GM23338 (cell line): Measurements from ENCODE around the gene SRM. TPM values are rescaled to one million over a fixed set of nuclear protein-coding genes. Genes with fewer than 3 reads are reported as not detected.

Experiments used
- ATAC-seq: fragments of 200-7000 bp; cut with Tn5 transposase; 3 replicates; pipeline ENCODE4 v1.9.1; 2020
- DNase-seq: peaks from one replicate; pipeline ENCODE4 v3.0.0-alpha.2; 2015; ENCODE audit warnings: low spot score
- H2AFZ ChIP-seq: fragments of 200-600 bp; sonication (generic); 2 replicates; pipeline ENCODE4 v1.8.0; 2016; ENCODE audit warnings: antibody characterized with exemption, mild to moderate bottlenecking, moderate library complexity
- H3F3A ChIP-seq: fragments of 200-600 bp; sonication (generic); replicated peaks from 2 replicates; pipeline ENCODE4 v1.8.0; 2017; ENCODE audit warnings: antibody characterized with exemption, mixed run types, low read depth
- H3K27ac ChIP-seq: fragments of 200-600 bp; sonication (generic); 2 replicates; pipeline ENCODE4 v1.6.1; 2016; ENCODE audit warnings: low read depth
- H3K27me3 ChIP-seq: fragments of 200-600 bp; sonication (generic); 2 replicates; pipeline ENCODE4 v1.8.0; 2016; ENCODE audit warnings: mild to moderate bottlenecking, mixed run types, moderate library complexity; ENCODE audit not compliant: insufficient read depth
- H3K36me3 ChIP-seq: fragments of 200-600 bp; sonication (generic); 2 replicates; pipeline ENCODE4 v1.8.0; 2016; ENCODE audit warnings: mild to moderate bottlenecking; ENCODE audit not compliant: insufficient read depth
- H3K4me1 ChIP-seq: fragments of 200-600 bp; sonication (generic); 2 replicates; pipeline ENCODE4 v1.8.0; 2016; ENCODE audit warnings: mild to moderate bottlenecking, moderate library complexity; ENCODE audit not compliant: insufficient read depth
- H3K4me2 ChIP-seq: fragments of 200-600 bp; sonication (generic); 2 replicates; pipeline ENCODE4 v1.7.1; 2017; ENCODE audit warnings: mixed run types
- H3K4me3 ChIP-seq: fragments of 200-600 bp; sonication (generic); 2 replicates; pipeline ENCODE4 v1.6.1; 2016; ENCODE audit warnings: mixed run types
- H3K79me2 ChIP-seq: fragments of 200-600 bp; sonication (generic); replicated peaks from 2 replicates; pipeline ENCODE4 v1.8.0; 2017; ENCODE audit warnings: mild to moderate bottlenecking; ENCODE audit not compliant: insufficient read depth
- H3K9me2 ChIP-seq: fragments of 200-600 bp; sonication (generic); 2 replicates; pipeline ENCODE4 v1.8.0; 2017; ENCODE audit not compliant: insufficient read depth
- H4K20me1 ChIP-seq: fragments of 200-600 bp; sonication (generic); replicated peaks from 2 replicates; pipeline ENCODE4 v1.8.0; 2017; ENCODE audit warnings: mild to moderate bottlenecking; ENCODE audit not compliant: insufficient read depth
- H3K27ac Mint-ChIP-seq: 2 replicates; pipeline ENCODE4 v1.8.0; 2020; ENCODE audit warnings: inconsistent platforms, mild to moderate bottlenecking, moderate library complexity, mixed read lengths
- H3K27me3 Mint-ChIP-seq: 3 replicates; pipeline ENCODE4 v1.8.0; 2022; ENCODE audit warnings: low read depth, mild to moderate bottlenecking, moderate library complexity, mixed read lengths, inconsistent platforms; ENCODE audit not compliant: insufficient read depth, poor library complexity
- H3K36me3 Mint-ChIP-seq: 3 replicates; pipeline ENCODE4 v1.8.0; 2021; ENCODE audit warnings: low read depth, mild to moderate bottlenecking, inconsistent platforms, moderate library complexity, mixed read lengths
- H3K4me1 Mint-ChIP-seq: 3 replicates; pipeline ENCODE4 v1.8.0; 2020; ENCODE audit warnings: mild to moderate bottlenecking, inconsistent platforms, mixed read lengths
- H3K4me3 Mint-ChIP-seq: 3 replicates; pipeline ENCODE4 v1.8.0; 2021; ENCODE audit warnings: moderate library complexity, mild to moderate bottlenecking, inconsistent platforms, mixed read lengths
- H3K9me3 Mint-ChIP-seq: 3 replicates; pipeline ENCODE4 v1.8.0; 2020; ENCODE audit warnings: moderate library complexity, mild to moderate bottlenecking, inconsistent platforms, mixed read lengths
- CREB1 ChIP-seq: fragments of 250-450 bp; sonication (Bioruptor Pico); IDR thresholded peaks from 2 replicates; pipeline ENCODE4 v1.5.0; 2020; ENCODE audit warnings: low read depth, mild to moderate bottlenecking, moderate library complexity
- CTCF ChIP-seq, 2 experiments: fragments of 200-600 bp in 1 of 2; sonication (generic) in 1 of 2; conservative IDR thresholded peaks; 2 replicates each; pipeline versions ENCODE4 v1.5.1 to v1.6.1; 2016 to 2017; ENCODE audit warnings: antibody characterized with exemption in 2 of 2, low read depth in 2 of 2, mild to moderate bottlenecking in 2 of 2, moderate library complexity in 1 of 2
- ETS1 ChIP-seq: IDR thresholded peaks from 2 replicates; pipeline ENCODE4 v1.6.1; 2016; ENCODE audit warnings: antibody characterized with exemption
- EZH2 ChIP-seq: fragments of 200-600 bp; sonication (generic); IDR thresholded peaks from one replicate; pipeline ENCODE4 v1.8.0; 2017; ENCODE audit warnings: antibody characterized with exemption, mild to moderate bottlenecking, low read depth; ENCODE audit not compliant: unreplicated experiment
- JUNB ChIP-seq: IDR thresholded peaks from one replicate; pipeline ENCODE4 v1.6.1; 2016; ENCODE audit warnings: antibody characterized with exemption; ENCODE audit not compliant: unreplicated experiment
- NANOG ChIP-seq: IDR thresholded peaks from 2 replicates; pipeline ENCODE4 v1.6.1; 2016; ENCODE audit warnings: antibody characterized with exemption, borderline replicate concordance
- POLR2AphosphoS5 ChIP-seq: IDR thresholded peaks from 2 replicates; pipeline ENCODE4 v1.6.1; 2016; ENCODE audit warnings: antibody characterized with exemption, low read depth
- REST ChIP-seq: IDR thresholded peaks from one replicate; pipeline ENCODE4 v1.6.1; 2018; ENCODE audit warnings: antibody characterized with exemption; ENCODE audit not compliant: unreplicated experiment
- ZNF114 ChIP-seq: fragments of 250-450 bp; sonication (Bioruptor Pico); IDR thresholded peaks from 2 replicates; pipeline ENCODE4 v1.5.0; 2020; ENCODE audit warnings: mild to moderate bottlenecking, moderate library complexity
- ZNF331 ChIP-seq: fragments of 250-450 bp; sonication (Bioruptor Pico); IDR thresholded peaks from 2 replicates; pipeline ENCODE4 v1.5.0; 2020; ENCODE audit warnings: low read depth, mild to moderate bottlenecking, moderate library complexity
- polyA plus RNA-seq: library from polyadenylated mRNA; unstranded; fragments of >200 nt; fragmentation: Nextera tagmentation; extraction: Ambion mirVana; gene quantifications from 2 replicates; pipeline ENCODE4 v1.2.1, GENCODE V29; 2016
- total RNA-seq: library from RNA; depleted of rRNA; stranded (reverse); fragments of >200 nt; shearing (Covaris generic); gene quantifications from 2 replicates; pipeline ENCODE4 v1.2.3, GENCODE V29; 2014

The SRM gene
- total and polyA plus RNA-seq, 2 experiments from 2014 or later, result 170 to 253 TPM

- peaks cover 27% of the 10 kb centered on the region for H3K79me2 ChIP-seq
- H2AFZ ChIP-seq, result no peak overlapping the region
- TF ChIP-seq POLR2AphosphoS5 (no peak), ZNF114 (CRISPR knock-in tag) (no peak), CREB1 (CRISPR knock-in tag) (no peak), REST (no peak), EZH2 (no peak), JUNB (no peak)
- Mint-ChIP-seq H3K27me3 (peaks cover 12% of the 10 kb centered on the region), H3K4me3 (peak overlapping the region; percentile 99), H3K27ac (peak overlapping the region; percentile 92), H3K9me3 (no peaks in the 10 kb centered on the region; the same call in 2 of the 3 replicates), H3K4me1 (peaks cover 17% of the 10 kb centered on the region), H3K36me3 (peaks cover 55% of the 10 kb centered on the region)
- H3K4me2 ChIP-seq, result peak overlapping the region; percentile 89
- H3K36me3 ChIP-seq, result peaks cover 4% of the 10 kb centered on the region; the same call in 1 of the 2 replicates
- peaks cover 9% of the 10 kb centered on the region; the same call in 1 of the 2 replicates for H3K4me1 ChIP-seq
- ATAC-seq, result no peak
- peaks cover 3% of the 10 kb centered on the region for H4K20me1 ChIP-seq
- no peaks in the 10 kb centered on the region for H3K27me3 ChIP-seq
- no peaks in the 10 kb centered on the region for H3K9me2 ChIP-seq
- H3F3A ChIP-seq, result peaks cover 44% of the 10 kb centered on the region
- no peak for DNase-seq
- peak overlapping the region; percentile 92 for H3K4me3 ChIP-seq
- H3K27ac ChIP-seq, result no peak overlapping the region
These were observed 1.1 kb downstream of the SRM start for GRCh38 chr1:11058595-11059154.

- Histone ChIP-seq H3K36me3 (peaks cover 4% of the 10 kb centered on the region; the same call in 1 of the 2 replicates), H3K27ac (0 out of 2 replicates have a peak overlapping the region, but pooled peaks have one; percentile 59), H3K4me2 (peak overlapping the region; percentile 89; the same call in 1 of the 2 replicates), H3K27me3 (no peaks in the 10 kb centered on the region), H3K4me1 (peaks cover 9% of the 10 kb centered on the region; the same call in 1 of the 2 replicates), H3K79me2 (peaks cover 27% of the 10 kb centered on the region), H3K4me3 (peak overlapping the region; percentile 92; the same call in 1 of the 2 replicates), H3F3A (peaks cover 41% of the 10 kb centered on the region), H2AFZ (no peak overlapping the region), H4K20me1 (peaks cover 3% of the 10 kb centered on the region), H3K9me2 (no peaks in the 10 kb centered on the region)
- Mint-ChIP-seq H3K27me3 (peaks cover 14% of the 10 kb centered on the region), H3K27ac (no peak overlapping the region), H3K36me3 (peaks cover 49% of the 10 kb centered on the region), H3K9me3 (no peaks in the 10 kb centered on the region; the same call in 2 of the 3 replicates), H3K4me1 (peaks cover 23% of the 10 kb centered on the region), H3K4me3 (peak overlapping the region; percentile 99; the same call in 2 of the 3 replicates)
- ATAC-seq (no peak), DNase-seq (no peak)
- TF ChIP-seq EZH2, result no peak
- no peak for TF ChIP-seq ETS1
- no peak for TF ChIP-seq ZNF114 (CRISPR knock-in tag)
- TF ChIP-seq JUNB, result no peak
- no peak for TF ChIP-seq NANOG
- TF ChIP-seq ZNF331 (CRISPR knock-in tag), result no peak
- TF ChIP-seq REST, result no peak
- TF ChIP-seq POLR2AphosphoS5, result no peak
- no peak for TF ChIP-seq CTCF (conservative IDR thresholded peaks at IDR 0.05; ENCODE audit: low read depth in 2 of 2)
These were observed 1.8 kb downstream of the SRM start for GRCh38 chr1:11058026-11058425.
